Fibroblast of gingiva (primary cell): ENCODE data around the gene CYP24A1.

Experiments used
- DNase-seq: peaks from one replicate; pipeline ENCODE4 v3.0.0-alpha.2; 2011; ENCODE audit warnings: low read depth

CYP24A1 gene

GRCh38 chr20:54156981-54157835, 16.6 kb downstream of the CYP24A1 start:
- no peak for DNase-seq

GRCh38 chr20:54156522-54156921, 17.3 kb downstream of the CYP24A1 start:
- DNase-seq = peak; percentile 12

GRCh38 chr20:54155736-54156317, 18.0 kb downstream of the CYP24A1 start:
- no peak for DNase-seq

- no peak for DNase-seq
Measured at GRCh38 chr20:54154439-54154838, 19.3 kb downstream of the CYP24A1 start.

- no peak for DNase-seq
Measured at GRCh38 chr20:54153847-54154246, 19.9 kb downstream of the CYP24A1 start.

- DNase-seq = no peak
Measured at GRCh38 chr20:54153041-54153327, 20.8 kb downstream of the CYP24A1 start.

- DNase-seq = no peak
Measured at GRCh38 chr20:54152227-54153040, 21.4 kb downstream of the CYP24A1 start.

- DNase-seq = no peak
Measured at GRCh38 chr20:54151511-54152226, 22.1 kb downstream of the CYP24A1 start.

- DNase-seq = no peak
Measured at GRCh38 chr20:54151075-54151439, 22.7 kb downstream of the CYP24A1 start.

- no peak for DNase-seq
Measured at GRCh38 chr20:54149765-54150264, 24.0 kb downstream of the CYP24A1 start.

- no peak for DNase-seq
Measured at GRCh38 chr20:54148947-54149764, 24.6 kb downstream of the CYP24A1 start.

- no peak for DNase-seq
Measured at GRCh38 chr20:54146672-54147071, 27.1 kb downstream of the CYP24A1 start.

- no peak for DNase-seq
Measured at GRCh38 chr20:54144847-54145414, 28.9 kb downstream of the CYP24A1 start.

GRCh38 chr20:54140927-54141566, 32.7 kb downstream of the CYP24A1 start:
- DNase-seq = no peak

- no peak for DNase-seq
Measured at GRCh38 chr20:54140486-54140885, 33.3 kb downstream of the CYP24A1 start.

- no peak for DNase-seq
Measured at GRCh38 chr20:54140067-54140466, 33.7 kb downstream of the CYP24A1 start.

GRCh38 chr20:54139188-54139587, 34.6 kb downstream of the CYP24A1 start:
- no peak for DNase-seq

- no peak for DNase-seq
Measured at GRCh38 chr20:54138427-54138826, 35.4 kb downstream of the CYP24A1 start.

GRCh38 chr20:54137115-54137514, 36.7 kb downstream of the CYP24A1 start:
- no peak for DNase-seq

GRCh38 chr20:54134445-54135220, 39.2 kb downstream of the CYP24A1 start:
- DNase-seq = no peak
